Activated CD4-positive, alpha-beta memory T cell treated with anti-CD3 and anti-CD28 coated beads for 36 hours (primary cell): ENCODE data around the gene ASNSD1. TPM values are rescaled to one million over a fixed set of nuclear protein-coding genes. Genes with fewer than 3 reads are reported as not detected.

Source experiments
- CTCF ChIA-PET: fragments of 350-600 bp; sonication (Branson Sonifier 250); formaldehyde crosslinking; loops from one replicate; lab custom pipeline; 2021; ENCODE audit warnings: antibody characterized with exemption, inconsistent platforms; lab: Charles Lee
- POLR2A ChIA-PET: fragments of 350-600 bp; sonication (Branson Sonifier 250); formaldehyde crosslinking; loops from one replicate; lab custom pipeline; 2021; ENCODE audit warnings: antibody characterized with exemption; lab: Charles Lee
- DNase-seq: peaks from one replicate; pipeline ENCODE4 v3.0.0-alpha.2; 2020
- H3K27ac Mint-ChIP-seq: one replicate; pipeline ENCODE4 v1.8.0; 2021; ENCODE audit warnings: mixed read lengths
- H3K27me3 Mint-ChIP-seq: one replicate; pipeline ENCODE4 v1.8.0; 2021; ENCODE audit warnings: mixed read lengths
- H3K36me3 Mint-ChIP-seq: one replicate; pipeline ENCODE4 v1.8.0; 2021; ENCODE audit warnings: mixed read lengths
- H3K4me1 Mint-ChIP-seq: one replicate; pipeline ENCODE4 v1.8.0; 2021; ENCODE audit warnings: low read depth, mixed read lengths
- H3K4me3 Mint-ChIP-seq: one replicate; pipeline ENCODE4 v1.8.0; 2021; ENCODE audit warnings: mild to moderate bottlenecking, mixed read lengths
- H3K9me3 Mint-ChIP-seq: one replicate; pipeline ENCODE4 v1.8.0; 2021; ENCODE audit warnings: mixed read lengths
- intact Hi-C: fragments of 100-400 bp; cut with micrococcal nuclease; formaldehyde crosslinking; loops from one replicate; pipeline ENCODE4 v1.15.1; 2023
- total RNA-seq, 2 experiments: library from RNA; stranded (reverse); gene quantifications; one replicate each; pipeline ENCODE4 v1.2.3, GENCODE V29; 2021

Gene ASNSD1
- total RNA-seq, 2 experiments from 2014 or later = 44.5 to 47.0 TPM

DNA sequence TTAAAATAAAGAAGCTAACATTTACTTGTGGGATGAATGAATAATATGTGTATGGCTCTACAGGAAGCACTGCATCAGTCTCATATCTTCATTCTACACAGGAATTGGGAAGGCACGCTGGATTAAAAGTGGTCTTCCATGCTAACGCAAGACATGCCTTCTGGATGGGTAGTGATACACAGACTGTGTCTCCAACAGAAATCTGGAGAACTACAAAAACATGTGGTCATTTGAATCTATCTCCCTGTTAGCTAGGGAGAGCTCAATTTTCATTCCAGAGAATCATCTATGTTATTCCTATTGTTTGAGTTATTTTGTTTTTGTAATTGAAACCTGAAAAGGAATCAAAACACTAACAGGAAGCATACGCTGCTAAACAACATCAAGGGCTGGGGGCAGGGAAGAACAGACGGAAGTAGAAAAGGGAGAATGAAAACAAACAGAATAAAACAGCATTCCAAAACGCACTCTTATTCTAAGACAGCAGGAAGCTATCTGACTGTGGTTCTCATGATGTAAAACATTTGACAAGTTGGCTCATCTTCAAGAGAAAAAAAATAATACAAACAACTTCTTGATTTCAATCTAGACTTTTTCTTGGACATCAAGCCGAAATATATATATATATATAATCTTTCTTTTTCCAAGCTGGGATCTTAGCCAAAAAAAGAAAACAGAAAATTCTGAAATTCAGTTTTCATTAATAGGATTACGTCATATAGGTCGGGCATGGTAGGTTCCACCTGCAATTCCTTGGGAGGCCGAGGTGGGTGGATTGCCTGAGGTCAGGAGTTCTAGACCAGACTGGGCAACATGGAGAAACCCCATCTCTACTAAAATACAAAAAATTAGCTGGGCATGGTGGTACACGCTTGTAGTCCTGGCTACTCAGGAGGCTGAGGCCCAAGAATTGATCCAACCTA, 31.5 kb upstream of the ASNSD1 start:
- intact Hi-C loops = no loop called here
- no peaks in the 10 kb centered on the region for H3K36me3 Mint-ChIP-seq
- no peak overlapping the region for H3K4me3 Mint-ChIP-seq
- H3K4me1 Mint-ChIP-seq = peaks cover 2% of the 10 kb centered on the region
- no peaks in the 10 kb centered on the region for H3K27me3 Mint-ChIP-seq
- DNase-seq = no peak
- no peak overlapping the region for H3K27ac Mint-ChIP-seq
- ChIA-PET POLR2A (no interaction called here), CTCF (no interaction called here)
- no peaks in the 10 kb centered on the region for H3K9me3 Mint-ChIP-seq

DNA sequence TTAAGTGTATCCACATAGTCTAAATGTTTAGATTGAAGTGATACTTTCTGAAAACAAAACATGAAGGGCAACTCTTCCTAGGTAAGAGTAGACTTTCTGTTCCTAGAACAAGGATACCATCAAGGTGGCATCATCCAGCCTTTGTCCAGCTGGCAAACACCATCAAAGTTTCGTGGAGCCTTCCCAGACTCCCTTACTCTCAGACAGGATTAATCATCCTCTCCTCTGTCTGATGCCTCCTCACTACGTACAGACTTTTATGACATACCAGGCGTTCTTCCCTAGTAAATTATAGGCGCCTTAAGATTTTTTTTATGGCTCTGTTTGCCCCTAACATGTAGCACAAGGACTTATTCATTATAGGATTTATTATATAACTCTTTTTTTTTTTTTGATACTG, 29.4 kb upstream of the ASNSD1 start:
- no peak overlapping the region for H3K4me3 Mint-ChIP-seq
- ChIA-PET POLR2A (no interaction called here), CTCF (interaction anchor here (1.3 kb wide), 1 partner anchor 10 kb away, joined by 3 read pairs; no protein-coding TSS in a partner anchor)
- H3K27ac Mint-ChIP-seq = no peak overlapping the region
- no peaks in the 10 kb centered on the region for H3K27me3 Mint-ChIP-seq
- no peak for DNase-seq
- intact Hi-C loops = loop anchor here (2.0 kb wide), 1 partner anchor 165 kb away; no protein-coding TSS in a partner anchor
- H3K4me1 Mint-ChIP-seq = no peaks in the 10 kb centered on the region
- no peaks in the 10 kb centered on the region for H3K36me3 Mint-ChIP-seq
- no peaks in the 10 kb centered on the region for H3K9me3 Mint-ChIP-seq

DNA sequence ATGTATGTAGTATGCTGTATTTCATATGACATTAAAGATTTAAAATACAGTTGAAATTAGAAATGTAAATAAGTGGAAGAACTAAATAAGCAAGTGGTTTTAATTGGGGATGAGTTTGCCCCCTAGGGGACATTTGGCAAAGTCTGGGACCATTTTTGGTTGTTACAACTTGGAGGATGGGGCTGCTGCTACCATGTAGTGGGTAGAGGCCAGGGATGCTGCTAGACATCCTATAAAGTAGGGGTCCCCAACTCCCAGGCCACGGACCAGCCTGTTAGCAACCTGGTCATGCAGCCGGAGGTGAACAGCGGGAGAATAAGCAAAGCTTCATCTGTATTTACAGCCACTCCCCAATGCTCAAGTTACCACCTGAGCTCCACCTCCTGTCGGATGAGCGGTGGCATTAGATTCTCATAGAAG, 27.9 kb upstream of the ASNSD1 start:
- CTCF ChIA-PET = interaction anchor here (0.8 to 1.6 kb wide), 6 partner anchors 8 to 63 kb away, joined by 3 to 4 read pairs (median 3); partner anchors contain the start of gene ASNSD1
- peak; percentile 18 for DNase-seq
- POLR2A ChIA-PET = no interaction called here
- Mint-ChIP-seq H3K4me1 (no peaks in the 10 kb centered on the region), H3K36me3 (no peaks in the 10 kb centered on the region), H3K9me3 (no peaks in the 10 kb centered on the region), H3K27me3 (no peaks in the 10 kb centered on the region), H3K27ac (no peak overlapping the region), H3K4me3 (no peak overlapping the region)
- intact Hi-C loops = loop anchor here (2.0 kb wide), 1 partner anchor 167 kb away; no protein-coding TSS in a partner anchor

DNA sequence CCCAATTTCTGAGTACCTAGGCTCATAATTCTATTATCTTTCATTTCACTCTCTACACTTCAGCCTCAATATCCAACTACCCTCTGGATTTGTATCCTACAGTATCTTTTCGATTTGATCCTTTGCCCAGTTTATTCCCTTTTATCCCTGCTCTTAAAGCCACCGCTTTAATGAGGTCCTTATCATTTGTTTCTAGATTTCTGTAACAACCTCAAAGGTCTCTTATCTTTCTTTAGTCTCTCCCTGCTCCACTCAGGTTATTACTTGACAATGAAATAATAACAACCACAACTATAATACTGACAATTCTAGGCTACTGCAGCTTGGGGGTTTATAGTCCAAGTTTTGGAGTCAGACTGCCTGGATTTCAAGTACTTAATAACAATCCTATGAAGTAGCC, 25.9 kb upstream of the ASNSD1 start:
- CTCF ChIA-PET = interaction anchor here (0.6 to 1.4 kb wide), 2 partner anchors 25 to 493 kb away, joined by 4 to 5 read pairs; no protein-coding TSS in a partner anchor
- Mint-ChIP-seq H3K9me3 (peaks cover 4% of the 10 kb centered on the region), H3K4me3 (no peak overlapping the region), H3K4me1 (peaks cover 14% of the 10 kb centered on the region), H3K27me3 (no peaks in the 10 kb centered on the region), H3K27ac (no peak overlapping the region), H3K36me3 (no peaks in the 10 kb centered on the region)
- DNase-seq = no peak
- intact Hi-C loops = no loop called here
- POLR2A ChIA-PET = no interaction called here

DNA sequence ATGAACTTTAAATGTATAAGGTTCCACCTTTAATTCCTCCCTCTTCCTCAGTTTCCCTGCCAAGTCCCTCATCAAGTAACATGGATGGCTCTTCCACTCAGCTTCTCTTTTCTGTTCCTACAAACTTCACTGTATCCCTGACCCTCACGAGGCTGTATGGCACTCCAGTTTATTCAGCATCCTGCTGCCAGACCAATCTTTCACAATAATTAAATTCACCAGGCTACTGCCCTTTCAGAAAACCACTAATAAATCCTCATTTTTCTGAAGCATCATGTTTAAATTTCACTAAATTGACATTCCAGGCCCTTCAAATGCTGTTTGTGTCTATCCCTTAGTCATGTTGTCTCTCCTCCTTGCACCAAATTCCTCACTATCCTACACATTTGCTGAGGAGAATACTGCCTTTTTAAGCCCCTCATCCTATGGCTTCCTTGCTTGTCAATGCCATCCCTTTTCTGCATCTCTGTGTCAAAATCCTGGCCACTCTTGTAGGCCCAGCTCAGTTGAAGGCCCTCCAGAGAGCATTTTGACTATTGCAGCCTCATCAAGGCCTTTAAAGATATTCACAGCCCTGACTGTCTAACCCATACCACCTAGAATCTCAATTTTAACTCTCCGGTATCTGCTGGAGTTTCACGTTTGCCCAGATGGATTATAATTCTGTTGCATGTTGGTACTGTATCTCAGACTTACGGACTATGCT, 22.8 kb upstream of the ASNSD1 start:
- no peaks in the 10 kb centered on the region for H3K27me3 Mint-ChIP-seq
- H3K36me3 Mint-ChIP-seq = no peaks in the 10 kb centered on the region
- H3K4me1 Mint-ChIP-seq = peaks cover 27% of the 10 kb centered on the region
- H3K9me3 Mint-ChIP-seq = peaks cover 4% of the 10 kb centered on the region
- intact Hi-C loops = no loop called here
- POLR2A ChIA-PET = no interaction called here
- CTCF ChIA-PET = interaction anchor here (1.1 kb wide), 1 partner anchor 125 kb away, joined by 3 read pairs; no protein-coding TSS in a partner anchor
- DNase-seq = no peak
- H3K4me3 Mint-ChIP-seq = no peak overlapping the region
- no peak overlapping the region for H3K27ac Mint-ChIP-seq

DNA sequence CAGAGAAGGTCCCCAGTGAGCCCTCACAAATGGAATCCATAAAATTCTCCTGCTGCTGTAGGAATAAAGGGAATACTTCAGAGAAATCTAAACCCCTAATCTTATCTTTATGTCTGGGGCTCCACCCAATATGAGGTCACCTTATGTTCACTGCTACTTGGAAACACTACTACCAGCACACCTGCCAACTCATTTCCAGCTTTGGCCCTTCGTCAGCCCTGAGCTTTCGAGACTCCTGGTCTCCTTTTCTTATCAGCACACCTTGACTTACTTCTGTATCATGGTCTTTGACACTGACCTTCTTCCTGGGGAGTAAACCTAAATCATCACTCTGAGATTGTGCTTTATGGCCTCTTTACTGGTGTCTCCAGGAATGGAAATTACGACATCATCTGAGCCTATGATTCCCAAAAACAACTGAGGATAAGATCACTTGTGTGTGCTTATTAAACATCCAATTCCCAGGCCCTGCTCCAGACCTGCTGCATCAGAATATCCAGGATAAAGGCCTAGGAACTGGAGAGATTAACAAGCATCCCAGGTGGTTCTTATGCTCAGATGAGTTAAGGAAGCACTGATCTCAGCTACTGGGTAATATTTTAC, 22.2 kb upstream of the ASNSD1 start:
- Mint-ChIP-seq H3K27me3 (no peaks in the 10 kb centered on the region), H3K9me3 (peaks cover 4% of the 10 kb centered on the region), H3K4me3 (no peak overlapping the region), H3K4me1 (peaks cover 27% of the 10 kb centered on the region), H3K27ac (no peak overlapping the region), H3K36me3 (no peaks in the 10 kb centered on the region)
- intact Hi-C loops = no loop called here
- peak; percentile 43 for DNase-seq
- CTCF ChIA-PET = interaction anchor here (1.1 kb wide), 1 partner anchor 124 kb away, joined by 3 read pairs; no protein-coding TSS in a partner anchor
- POLR2A ChIA-PET = no interaction called here

DNA sequence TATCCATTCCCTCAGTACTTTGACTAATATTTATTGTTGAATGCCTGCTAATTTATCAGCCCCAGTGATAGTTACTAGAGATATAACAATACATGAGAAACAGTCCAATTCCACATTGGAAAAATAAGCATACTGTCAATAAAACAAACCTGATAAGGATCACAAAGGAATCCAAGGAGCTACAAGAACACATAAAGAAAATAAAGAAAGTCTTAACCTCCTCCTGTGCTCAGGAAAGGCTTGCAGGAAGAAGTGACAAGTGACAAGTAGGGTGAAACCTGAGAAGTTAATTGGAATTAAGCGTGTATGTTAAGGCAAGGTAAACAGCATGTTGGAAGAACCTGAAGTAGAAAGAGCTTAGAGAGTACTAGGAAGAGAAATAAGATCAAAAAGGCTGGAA, 20.3 kb upstream of the ASNSD1 start:
- Mint-ChIP-seq H3K36me3 (no peaks in the 10 kb centered on the region), H3K4me1 (peaks cover 27% of the 10 kb centered on the region), H3K9me3 (peaks cover 4% of the 10 kb centered on the region), H3K27ac (no peak overlapping the region), H3K27me3 (no peaks in the 10 kb centered on the region), H3K4me3 (no peak overlapping the region)
- DNase-seq = no peak
- CTCF ChIA-PET = interaction anchor here (0.9 to 1.2 kb wide), 2 partner anchors 8 to 20 kb away, joined by 3 to 4 read pairs; partner anchors contain the start of gene ASNSD1
- POLR2A ChIA-PET = interaction anchor here (2.0 kb wide), 1 partner anchor 18 kb away, joined by 9 read pairs; no protein-coding TSS in a partner anchor
- intact Hi-C loops = loop anchor here (1.0 to 5.0 kb wide), 4 partner anchors 20 to 200 kb away; partner anchors contain the start of genes ASNSD1, SLC40A1 and WDR75

DNA sequence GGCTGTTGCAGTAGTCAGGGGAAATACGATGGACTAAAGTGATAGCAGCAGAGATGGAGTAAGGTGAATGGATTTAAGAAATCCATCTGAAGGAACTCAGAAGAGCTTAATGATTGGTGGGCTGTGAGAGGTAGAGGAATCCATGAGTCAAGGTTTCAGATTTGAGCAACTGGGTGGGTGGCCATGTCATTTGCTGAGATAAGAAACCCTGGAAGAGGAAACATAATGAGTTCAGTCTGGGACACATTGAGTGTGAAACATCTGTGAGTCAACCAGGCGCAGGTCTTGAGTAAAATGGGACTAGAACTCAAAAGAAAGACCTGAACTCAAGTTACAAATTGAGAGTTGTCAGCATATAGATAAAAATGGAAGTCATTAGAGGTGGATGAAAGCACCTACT, 19.7 kb upstream of the ASNSD1 start:
- Mint-ChIP-seq H3K4me3 (no peak overlapping the region), H3K9me3 (peaks cover 4% of the 10 kb centered on the region), H3K36me3 (no peaks in the 10 kb centered on the region), H3K4me1 (peaks cover 27% of the 10 kb centered on the region), H3K27me3 (no peaks in the 10 kb centered on the region), H3K27ac (peak overlapping the region; percentile 36)
- peak; percentile 74 for DNase-seq
- CTCF ChIA-PET = interaction anchor here (0.7 to 1.2 kb wide), 3 partner anchors 9 to 119 kb away, joined by 3 to 4 read pairs (median 3); partner anchors contain the start of gene ASNSD1
- intact Hi-C loops = loop anchor here (1.0 to 5.0 kb wide), 4 partner anchors 20 to 200 kb away; partner anchors contain the start of genes ASNSD1, SLC40A1 and WDR75
- POLR2A ChIA-PET = interaction anchor here (2.0 kb wide), 1 partner anchor 17 kb away, joined by 9 read pairs; no protein-coding TSS in a partner anchor

DNA sequence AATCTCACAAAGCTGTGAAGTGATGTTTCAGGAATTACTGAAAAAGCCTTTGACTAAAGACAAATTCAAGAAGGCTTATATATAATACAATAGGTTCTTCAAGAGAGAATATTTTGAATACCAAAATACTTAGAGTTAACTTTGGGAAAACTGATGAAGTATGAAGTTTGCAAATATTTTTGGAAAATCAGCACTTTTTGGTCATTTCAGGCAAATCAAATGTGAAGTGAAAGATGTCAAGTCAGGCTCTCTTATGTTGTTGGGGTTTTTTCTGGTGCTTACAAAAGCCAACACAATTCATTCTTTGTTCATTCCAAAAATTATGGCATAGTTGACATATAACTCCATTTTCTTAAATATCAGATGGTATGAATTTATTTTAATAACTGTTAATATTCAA, 14.7 kb upstream of the ASNSD1 start:
- ChIA-PET POLR2A (no interaction called here), CTCF (interaction anchor here (0.7 kb wide), 1 partner anchor 13 kb away, joined by 3 read pairs; no protein-coding TSS in a partner anchor)
- peaks cover 3% of the 10 kb centered on the region for H3K9me3 Mint-ChIP-seq

DNA sequence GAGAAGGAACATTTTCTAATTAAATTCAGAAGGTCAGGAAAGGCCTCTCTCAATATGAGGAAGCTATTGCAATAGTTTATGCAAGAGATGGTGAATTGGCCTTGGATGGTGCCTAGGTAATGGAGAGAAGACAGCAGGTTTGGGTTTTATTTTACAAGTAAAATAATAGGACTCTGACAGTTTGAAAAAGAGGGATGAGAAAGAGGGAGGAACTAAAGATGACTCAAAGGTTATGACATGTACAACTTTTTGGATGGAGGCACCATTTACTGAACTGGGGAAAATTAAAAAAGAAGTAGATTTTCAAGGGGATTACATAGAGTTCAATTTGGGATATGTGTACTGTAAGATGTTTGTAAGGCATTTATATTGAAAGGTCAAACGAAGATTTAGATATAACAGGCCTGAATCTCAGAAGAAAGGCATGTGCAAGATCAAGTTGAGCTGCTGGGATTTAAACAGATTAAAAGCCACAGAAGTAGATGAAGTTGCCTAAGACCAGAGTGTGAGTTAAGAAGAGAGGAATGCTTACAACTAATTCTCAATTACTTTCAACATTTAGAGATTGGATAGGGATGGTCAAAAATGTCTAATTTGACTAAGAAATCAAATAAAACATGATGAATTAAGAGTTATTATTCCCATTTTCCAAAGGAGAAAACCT, 12.3 kb upstream of the ASNSD1 start:
- Mint-ChIP-seq H3K9me3 (peaks cover 13% of the 10 kb centered on the region), H3K27me3 (no peaks in the 10 kb centered on the region), H3K4me1 (no peaks in the 10 kb centered on the region), H3K27ac (no peak overlapping the region), H3K4me3 (no peak overlapping the region), H3K36me3 (peaks cover 7% of the 10 kb centered on the region)
- intact Hi-C loops = no loop called here
- ChIA-PET POLR2A (no interaction called here), CTCF (interaction anchor here (0.5 to 1.3 kb wide), 2 partner anchors 10 to 177 kb away, joined by 3 read pairs; no protein-coding TSS in a partner anchor)
- no peak for DNase-seq

More for the DNA sequence above, 14.7 kb upstream of the ASNSD1 start:
- intact Hi-C loops = no loop called here
- H3K36me3 Mint-ChIP-seq = no peaks in the 10 kb centered on the region
- H3K27me3 Mint-ChIP-seq = no peaks in the 10 kb centered on the region
- H3K27ac Mint-ChIP-seq = no peak overlapping the region
- H3K4me3 Mint-ChIP-seq = no peak overlapping the region
- DNase-seq = no peak
- peaks cover 6% of the 10 kb centered on the region for H3K4me1 Mint-ChIP-seq

DNA sequence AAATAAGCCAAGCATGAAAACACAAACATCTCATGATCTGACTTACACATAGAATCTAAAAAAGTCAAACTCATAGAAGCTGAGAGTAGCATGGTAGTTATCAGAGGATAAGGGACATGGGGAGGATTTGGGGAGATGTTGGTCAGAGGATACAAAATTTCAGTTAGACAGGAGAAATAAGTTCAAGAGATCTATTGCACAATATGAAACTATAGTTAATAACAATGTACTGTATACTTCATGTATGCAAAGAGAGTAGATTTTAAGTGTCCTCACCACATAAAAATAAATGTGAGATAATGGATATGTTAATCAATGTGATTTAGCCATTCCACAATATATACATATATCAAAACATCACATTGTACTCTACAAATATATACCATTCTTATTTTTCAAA, 10.0 kb upstream of the ASNSD1 start:
- Mint-ChIP-seq H3K4me3 (no peak overlapping the region), H3K27me3 (no peaks in the 10 kb centered on the region), H3K36me3 (peaks cover 7% of the 10 kb centered on the region), H3K9me3 (peaks cover 13% of the 10 kb centered on the region), H3K27ac (no peak overlapping the region), H3K4me1 (peaks cover 6% of the 10 kb centered on the region)
- no peak for DNase-seq
- ChIA-PET POLR2A (no interaction called here), CTCF (no interaction called here)
- intact Hi-C loops = no loop called here
